H9 (cell line): ENCODE measurements around the gene USP17L25. TPM values are rescaled to one million over a fixed set of nuclear protein-coding genes. Genes with fewer than 3 reads are reported as not detected.
"Not testable (repeated sequence)": the region's sequence is repeated elsewhere in the genome, so short reads cannot be mapped to it uniquely, and the experiment has no call there.

Source experiments
- DNase-seq: peaks from one replicate; pipeline ENCODE4 v3.0.0-alpha.2; 2017
- H2AFZ ChIP-seq: one replicate; pipeline ENCODE4 v1.6.1; 2013; ENCODE audit warnings: mild to moderate bottlenecking, low read length, control low read depth, moderate library complexity
- H2AK5ac ChIP-seq: 2 replicates; pipeline ENCODE4 v1.6.1; 2013; ENCODE audit warnings: low read length, control low read depth, mixed read lengths; ENCODE audit not compliant: insufficient read length
- H2BK120ac ChIP-seq: one replicate; pipeline ENCODE4 v1.6.1; 2013; ENCODE audit warnings: low read depth, mild to moderate bottlenecking, low read length, control low read depth, inconsistent platforms; ENCODE audit not compliant: poor library complexity, severe bottlenecking
- H2BK12ac ChIP-seq: 2 replicates; pipeline ENCODE4 v1.6.1; 2013; ENCODE audit warnings: low read length, control low read depth, mixed read lengths, low read depth; ENCODE audit not compliant: insufficient read length
- H2BK15ac ChIP-seq: 2 replicates; pipeline ENCODE4 v1.6.1; 2013; ENCODE audit warnings: low read depth, low read length, control low read depth
- H2BK20ac ChIP-seq: one replicate; pipeline ENCODE4 v1.6.1; 2013; ENCODE audit warnings: low read depth, mild to moderate bottlenecking, low read length, control low read depth, inconsistent platforms; ENCODE audit not compliant: poor library complexity, severe bottlenecking
- H2BK5ac ChIP-seq: 2 replicates; pipeline ENCODE4 v1.6.1; 2013; ENCODE audit warnings: low read length, control low read depth, mixed read lengths; ENCODE audit not compliant: insufficient read length
- H3K14ac ChIP-seq: 2 replicates; pipeline ENCODE4 v1.6.1; 2013; ENCODE audit warnings: low read length, control low read depth; ENCODE audit not compliant: insufficient read depth
- H3K18ac ChIP-seq: 2 replicates; pipeline ENCODE4 v1.6.1; 2013; ENCODE audit warnings: low read depth, mild to moderate bottlenecking, mixed read lengths, low read length, control low read depth; ENCODE audit not compliant: insufficient read length
- H3K23ac ChIP-seq: 2 replicates; pipeline ENCODE4 v1.6.1; 2013; ENCODE audit warnings: low read length, control low read depth, mixed read lengths, low read depth; ENCODE audit not compliant: insufficient read length
- H3K23me2 ChIP-seq: 2 replicates; pipeline ENCODE4 v1.6.1; 2013; ENCODE audit warnings: low read depth, mild to moderate bottlenecking, mixed read lengths, low read length, control low read depth; ENCODE audit not compliant: insufficient read length, poor library complexity, severe bottlenecking
- H3K27ac ChIP-seq: 2 replicates; pipeline ENCODE4 v1.5.1; 2013; ENCODE audit warnings: low read length, control low read depth, mixed read lengths, low read depth; ENCODE audit not compliant: insufficient read length
- H3K27me3 ChIP-seq: 2 replicates; pipeline ENCODE4 v1.6.1; 2013; ENCODE audit warnings: low read length, control low read depth, inconsistent platforms; ENCODE audit not compliant: insufficient read depth
- H3K4ac ChIP-seq: 2 replicates; pipeline ENCODE4 v1.6.1; 2013; ENCODE audit warnings: low read depth, mild to moderate bottlenecking, control low read depth, inconsistent platforms, low read length, moderate library complexity
- H3K4me1 ChIP-seq: 2 replicates; pipeline ENCODE4 v1.6.1; 2013; ENCODE audit warnings: low read length, control low read depth, inconsistent platforms; ENCODE audit not compliant: insufficient read depth
- H3K4me2 ChIP-seq: 2 replicates; pipeline ENCODE4 v1.6.1; 2013; ENCODE audit warnings: low read length, control low read depth, mixed read lengths; ENCODE audit not compliant: insufficient read length, insufficient read depth
- H3K56ac ChIP-seq: 2 replicates; pipeline ENCODE4 v1.6.1; 2013; ENCODE audit warnings: low read depth, mild to moderate bottlenecking, mixed read lengths, low read length, control low read depth; ENCODE audit not compliant: insufficient read length
- H3K79me1 ChIP-seq: 2 replicates; pipeline ENCODE4 v1.6.1; 2013; ENCODE audit warnings: low read depth, mild to moderate bottlenecking, moderate library complexity, low read length, control low read depth, inconsistent platforms; ENCODE audit not compliant: insufficient read depth, poor library complexity, severe bottlenecking
- H3K79me2 ChIP-seq: 2 replicates; pipeline ENCODE4 v1.6.1; 2013; ENCODE audit warnings: low read length, control low read depth, inconsistent platforms; ENCODE audit not compliant: insufficient read depth
- H3K9ac ChIP-seq: 2 replicates; pipeline ENCODE4 v1.6.1; 2013; ENCODE audit warnings: low read length, control low read depth, mixed read lengths; ENCODE audit not compliant: insufficient read length; ENCODE audit errors: extremely low read depth
- H3K9me3 ChIP-seq: one replicate; pipeline ENCODE4 v1.6.1; 2013; ENCODE audit warnings: low read depth, low read length, inconsistent platforms; ENCODE audit not compliant: control insufficient read depth
- H3T11ph ChIP-seq: one replicate; pipeline ENCODE4 v1.6.1; 2013; ENCODE audit warnings: mild to moderate bottlenecking, low read length, control low read depth, inconsistent platforms
- H4K20me1 ChIP-seq: one replicate; pipeline ENCODE4 v1.6.1; 2013; ENCODE audit not compliant: control insufficient read depth, insufficient read length, insufficient read depth
- H4K5ac ChIP-seq: 2 replicates; pipeline ENCODE4 v1.6.1; 2013; ENCODE audit warnings: low read depth, mild to moderate bottlenecking, mixed read lengths, low read length, control low read depth; ENCODE audit not compliant: insufficient read length
- H4K8ac ChIP-seq: replicated peaks from 2 replicates; pipeline ENCODE4 v1.6.1; 2013; ENCODE audit warnings: low read length, control low read depth, mixed read lengths, low read depth; ENCODE audit not compliant: insufficient read length
- H4K91ac ChIP-seq: 2 replicates; pipeline ENCODE4 v1.6.1; 2013; ENCODE audit warnings: low read depth, mild to moderate bottlenecking, moderate library complexity, mixed read lengths, low read length, control low read depth; ENCODE audit not compliant: insufficient read length
- H3K27ac Mint-ChIP-seq, 3 experiments: 2 replicates in 2 of 3; 3 replicates in 1 of 3; pipeline ENCODE4 v1.8.0; 2020 to 2021; ENCODE audit warnings: mixed read lengths in 3 of 3, mild to moderate bottlenecking in 1 of 3, moderate library complexity in 1 of 3
- H3K27me3 Mint-ChIP-seq: 2 replicates; pipeline ENCODE4 v1.8.0; 2021; ENCODE audit warnings: low read depth, mild to moderate bottlenecking, moderate library complexity, mixed read lengths
- H3K36me3 Mint-ChIP-seq, 3 experiments: 2 replicates in 2 of 3; 3 replicates in 1 of 3; pipeline ENCODE4 v1.8.0; 2020 to 2021; ENCODE audit warnings: low read depth in 3 of 3, mixed read lengths in 3 of 3; ENCODE audit not compliant: insufficient read depth in 1 of 3
- H3K4me1 Mint-ChIP-seq, 2 experiments: 2 replicates each; pipeline ENCODE4 v1.8.0; 2020; ENCODE audit warnings: mixed read lengths in 2 of 2
- H3K4me3 Mint-ChIP-seq, 2 experiments: 2 replicates in 1 of 2; 3 replicates in 1 of 2; pipeline ENCODE4 v1.8.0; 2020 to 2021; ENCODE audit warnings: mild to moderate bottlenecking in 2 of 2, mixed read lengths in 2 of 2, moderate library complexity in 1 of 2
- H3K9me3 Mint-ChIP-seq, 2 experiments: 2 replicates in 1 of 2; 3 replicates in 1 of 2; pipeline ENCODE4 v1.8.0; 2020; ENCODE audit warnings: mild to moderate bottlenecking in 2 of 2, mixed read lengths in 2 of 2, moderate library complexity in 1 of 2
- WGBS: extraction: QIAGEN DNeasy Blood & Tissue Kit; methylation state at CpG from one replicate; pipeline ENCODE4 v1.1.7; 2013; ENCODE audit warnings: missing lambda C conversion rate, low lambda C conversion rate, mixed read lengths; ENCODE audit not compliant: insufficient read length; ENCODE audit errors: extremely low coverage; 5-methylcytosine and 5-hydroxymethylcytosine counted together
- total RNA-seq: library from RNA; stranded (reverse); gene quantifications from 2 replicates; pipeline ENCODE4 v1.2.1, GENCODE V29; 2021

USP17L25 gene
- total RNA-seq, 1 experiment from 2014 or later, result not detected

DNA sequence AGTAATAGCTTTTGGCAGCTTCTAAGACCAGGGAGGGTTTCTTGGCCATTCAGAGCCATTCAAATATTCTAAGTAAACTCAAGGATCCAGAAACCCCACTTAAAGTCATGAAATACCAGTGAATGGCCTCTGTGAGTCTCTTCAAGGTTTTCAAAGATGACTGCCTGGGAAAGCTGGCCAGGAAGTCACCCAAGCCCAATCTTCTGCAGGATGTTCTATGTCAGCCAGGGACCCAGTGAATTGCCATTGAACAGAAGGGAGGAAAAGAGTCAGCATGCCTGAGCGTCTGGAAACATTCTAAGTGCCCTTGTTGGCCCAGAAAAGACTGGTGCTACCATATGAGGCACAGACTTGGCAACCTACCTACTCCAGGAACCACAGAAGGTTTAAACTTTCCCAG is 50.2 kb downstream of the USP17L25 start:
- not testable (repeated sequence) for H3K36me3 Mint-ChIP-seq, H3K79me1 ChIP-seq, H2BK12ac ChIP-seq, H3K56ac ChIP-seq, H2AK5ac ChIP-seq, H4K8ac ChIP-seq, H3K27me3 ChIP-seq, DNase-seq, H2BK120ac ChIP-seq, H3K23me2 ChIP-seq, H2AFZ ChIP-seq, H4K5ac ChIP-seq, H3K9me3 ChIP-seq, H3K4me2 ChIP-seq, H3K4ac ChIP-seq, H3K4me3 Mint-ChIP-seq, H3K14ac ChIP-seq, H3K4me1 ChIP-seq, H4K91ac ChIP-seq, H3K23ac ChIP-seq, H2BK5ac ChIP-seq, H3K27me3 Mint-ChIP-seq, H4K20me1 ChIP-seq, H3K79me2 ChIP-seq, H2BK20ac ChIP-seq, H3K27ac ChIP-seq, H2BK15ac ChIP-seq, H3K4me1 Mint-ChIP-seq, H3T11ph ChIP-seq, H3K18ac ChIP-seq, H3K27ac Mint-ChIP-seq, H3K9ac ChIP-seq
- peaks cover 24 to 34% of the 10 kb centered on the region in 2 experiments for H3K9me3 Mint-ChIP-seq
- no CpG with 5 or more reads among the region's 1 CpG for WGBS

Other genes with a start within 250 kb of the USP17L25 start
- not detected in 2 replicates for gene FAM90A26, start 159.5 kb upstream of the USP17L25 start, total RNA-seq
- not detected in 2 replicates for gene USP17L10, start 119.3 kb upstream of the USP17L25 start, total RNA-seq
- gene USP17L11, start 114.5 kb upstream of the USP17L25 start, total RNA-seq, result not detected in 2 replicates
- gene USP17L12, start 109.8 kb upstream of the USP17L25 start, total RNA-seq, result not detected in 2 replicates
- not detected in 2 replicates for gene USP17L13, start 105.0 kb upstream of the USP17L25 start, total RNA-seq
- gene USP17L15, start 95.5 kb upstream of the USP17L25 start, total RNA-seq, result not detected in 2 replicates
- gene USP17L17, start 86.0 kb upstream of the USP17L25 start, total RNA-seq, result not detected in 2 replicates
- not detected in 2 replicates for gene USP17L18, start 81.3 kb upstream of the USP17L25 start, total RNA-seq
- not detected in 2 replicates for gene USP17L19, start 76.5 kb upstream of the USP17L25 start, total RNA-seq
- gene USP17L20, start 71.8 kb upstream of the USP17L25 start, total RNA-seq, result not detected in 2 replicates
- gene USP17L21, start 67.0 kb upstream of the USP17L25 start, total RNA-seq, result not detected in 2 replicates
- gene USP17L22, start 62.3 kb upstream of the USP17L25 start, total RNA-seq, result not detected in 2 replicates
- gene USP17L24, start 4.7 kb upstream of the USP17L25 start, total RNA-seq, result not detected in 2 replicates
- not detected in 2 replicates for gene USP17L26, start 4.7 kb downstream of the USP17L25 start, total RNA-seq
- not detected in 2 replicates for gene USP17L5, start 9.5 kb downstream of the USP17L25 start, total RNA-seq
- gene USP17L27, start 14.2 kb downstream of the USP17L25 start, total RNA-seq, result not detected in 2 replicates
- not detected in 2 replicates for gene USP17L28, start 19.0 kb downstream of the USP17L25 start, total RNA-seq
- gene USP17L29, start 23.7 kb downstream of the USP17L25 start, total RNA-seq, result not detected in 2 replicates
- gene USP17L30, start 33.2 kb downstream of the USP17L25 start, total RNA-seq, result not detected in 2 replicates
- gene DEFB131A, start 114.5 kb downstream of the USP17L25 start, total RNA-seq, result not detected in 2 replicates